Activated T-cell treated with anti-CD3 and anti-CD28 coated beads, Interleukin-2, amount 50 U/mL, for 72 hours (primary cell): ENCODE results near the gene IL32. TPM values are rescaled to one million over a fixed set of nuclear protein-coding genes. Genes with fewer than 3 reads are reported as not detected.
A peak's percentile ranks its signal among the peaks of the same experiment; 100 is the strongest.

Source experiments
- ATAC-seq, 2 donors: fragments of 150-1000 bp; cut with Tn5 transposase; replicated peaks in 1 of 2; 2 replicates each; pipeline ENCODE4 v1.10.0; 2021; ENCODE audit warnings: moderate library complexity in 2 of 2, mild to moderate bottlenecking in 1 of 2
- DNase-seq, 2 donors: peaks; one replicate each; pipeline ENCODE4 v3.0.0; 2021 to 2022; ENCODE audit warnings: mixed read lengths in 1 of 2
- H3K27ac Mint-ChIP-seq: one replicate; pipeline ENCODE4 v1.8.0; 2022; ENCODE audit warnings: mild to moderate bottlenecking, moderate library complexity, mixed read lengths
- H3K27me3 Mint-ChIP-seq: one replicate; pipeline ENCODE4 v1.8.0; 2022; ENCODE audit warnings: low read depth, mixed read lengths
- H3K36me3 Mint-ChIP-seq, 2 donors: one replicate each; pipeline ENCODE4 v1.8.0; 2022; ENCODE audit warnings: mixed read lengths in 2 of 2, mild to moderate bottlenecking in 1 of 2; ENCODE audit not compliant: insufficient read depth in 2 of 2
- H3K4me1 Mint-ChIP-seq: one replicate; pipeline ENCODE4 v1.8.0; 2022; ENCODE audit warnings: low read depth, mixed read lengths
- H3K4me3 Mint-ChIP-seq, 2 donors: one replicate each; pipeline ENCODE4 v1.8.0; 2022; ENCODE audit warnings: mild to moderate bottlenecking in 2 of 2, mixed read lengths in 2 of 2, moderate library complexity in 2 of 2
- H3K9me3 Mint-ChIP-seq, 2 donors: one replicate each; pipeline ENCODE4 v1.8.0; 2022; ENCODE audit warnings: mixed read lengths in 2 of 2
- total RNA-seq, 2 donors: library from RNA; stranded (reverse); gene quantifications; one replicate each; pipeline ENCODE4 v1.2.3, GENCODE V29; 2022

IL32 gene
- total RNA-seq, result 1,000 to 10,000 TPM; 1,427 to 2,251 TPM

DNA sequence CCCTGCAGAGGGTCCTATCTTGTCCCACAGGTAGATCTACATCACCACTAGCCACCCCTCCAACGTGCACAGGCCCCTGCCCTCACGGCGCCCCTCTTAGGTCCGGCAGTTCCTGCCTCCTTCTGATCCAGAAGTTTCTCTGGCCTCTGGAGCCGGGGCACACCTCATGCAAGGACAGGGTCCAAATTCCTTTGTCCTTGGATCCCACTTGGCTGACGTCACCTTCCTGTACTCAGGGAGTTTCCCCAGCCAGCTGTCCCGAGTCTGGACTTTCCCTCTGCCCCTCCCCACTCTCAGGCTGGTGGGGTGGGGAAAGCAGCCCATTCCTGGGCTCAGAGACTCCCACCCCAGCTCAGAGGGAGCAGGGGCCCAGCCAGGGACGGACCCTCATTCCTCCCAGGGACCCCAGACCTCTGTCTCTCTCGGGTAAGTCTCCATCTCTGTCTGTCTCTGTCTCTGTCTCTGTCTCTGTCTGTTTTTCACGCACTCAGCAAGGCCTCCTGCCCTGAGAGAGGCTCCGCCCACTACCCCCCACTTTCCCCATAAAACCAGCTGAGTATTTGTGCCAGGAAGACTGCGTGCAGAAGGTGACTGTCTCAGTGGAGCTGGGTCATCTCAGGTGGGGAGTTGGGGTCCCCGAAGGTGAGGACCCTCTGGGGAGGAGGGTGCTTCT is at the start of gene IL32:
IL32 (plus strand) TSS at position 572 of the 673 bp plus-strand sequence. CDS start 172 bp downstream, outside the sequence.
- peak; percentile 48 to 61 for ATAC-seq
- peak; percentile 70 to 85 for DNase-seq
- H3K4me3 Mint-ChIP-seq, result peak within 1 kb of the TSS; percentile 98 to 100
- no peaks in the 10 kb centered on the region for H3K27me3 Mint-ChIP-seq
- H3K4me1 Mint-ChIP-seq, result peaks cover 78% of the 10 kb centered on the region
- peak within 1 kb of the TSS; percentile 98 for H3K27ac Mint-ChIP-seq
- no peaks in the 10 kb centered on the region for H3K9me3 Mint-ChIP-seq
- H3K36me3 Mint-ChIP-seq, result peaks cover 31 to 43% of the 10 kb centered on the region in 2 donors

GRCh38 chr16:3015865-3016521 is 49.4 kb upstream of the IL32 start:
- Mint-ChIP-seq H3K9me3 (no peaks in the 10 kb centered on the region), H3K27me3 (peaks cover 17% of the 10 kb centered on the region), H3K36me3 (no peaks in the 10 kb centered on the region), H3K4me1 (peaks cover 29% of the 10 kb centered on the region), H3K4me3 (no peak overlapping the region), H3K27ac (no peak overlapping the region)
- no peak for ATAC-seq
- DNase-seq, result no peak

DNA sequence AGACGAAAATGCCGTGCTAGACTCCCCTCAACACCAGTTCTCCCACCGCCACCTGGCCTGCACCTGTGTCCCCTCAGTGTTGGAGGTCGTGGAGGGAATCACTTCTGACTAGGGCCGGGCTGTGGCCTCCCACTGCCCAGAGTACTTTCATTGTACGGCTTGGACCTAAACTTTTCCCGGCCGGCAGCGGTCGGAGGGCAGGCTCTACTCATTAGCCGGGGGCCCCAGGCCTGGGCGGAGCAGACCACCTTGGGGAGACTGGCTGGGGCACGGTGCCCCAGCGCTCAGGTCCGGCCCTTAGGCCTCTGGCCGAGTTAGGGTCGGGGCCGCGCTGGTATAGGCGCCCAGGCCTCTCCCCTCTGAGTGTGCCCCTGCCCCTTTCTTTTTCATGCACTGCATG is 48.1 kb upstream of the IL32 start:
- no peak for ATAC-seq
- Mint-ChIP-seq H3K27ac (no peak overlapping the region), H3K9me3 (no peaks in the 10 kb centered on the region), H3K4me1 (peaks cover 43% of the 10 kb centered on the region), H3K27me3 (peaks cover 17% of the 10 kb centered on the region), H3K4me3 (no peak overlapping the region), H3K36me3 (no peaks in the 10 kb centered on the region)
- no peak for DNase-seq

DNA sequence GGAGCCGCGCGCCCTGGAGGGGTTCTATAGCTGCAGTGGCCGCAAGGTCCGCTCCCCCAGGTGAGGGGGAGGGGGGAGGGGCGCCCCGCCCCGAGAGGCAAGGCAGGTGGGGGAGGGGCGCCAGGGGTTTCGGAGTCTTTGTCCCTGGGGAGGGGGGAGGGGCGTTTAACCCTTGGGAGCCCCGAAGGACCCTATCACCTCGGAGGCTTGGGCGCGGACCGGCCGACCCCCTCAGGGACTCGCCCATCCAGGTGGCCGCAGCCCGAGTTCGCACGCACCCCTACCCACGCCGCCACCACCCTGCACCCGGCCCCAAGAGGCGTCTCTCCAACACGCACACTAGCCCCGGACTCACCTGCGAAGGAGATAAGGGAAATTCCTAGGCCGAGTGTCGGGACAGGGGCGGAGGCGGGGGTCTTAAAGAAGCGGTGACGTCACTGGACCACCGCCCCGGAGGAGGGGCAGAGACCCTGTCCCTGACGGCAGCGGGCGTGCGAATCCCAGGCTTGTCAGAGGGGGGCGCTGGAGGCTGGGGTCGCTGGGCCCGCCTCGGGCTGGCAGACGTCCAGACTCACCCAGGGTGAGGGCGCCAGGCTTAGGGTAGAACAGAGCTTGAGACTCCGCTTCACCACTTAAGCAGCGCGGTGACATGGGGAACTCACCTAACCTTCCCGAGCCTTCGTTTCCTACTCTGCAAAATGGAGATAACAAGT is 47.5 kb upstream of the IL32 start, which contains the start of gene CLDN6:
CLDN6 (minus strand) TSS at position 390 of the 713 bp plus-strand sequence. CDS start 2,162 bp downstream, outside the sequence.
- peaks cover 49% of the 10 kb centered on the region for H3K4me1 Mint-ChIP-seq
- peak within 1 kb of the TSS; percentile 21 to 58 for H3K4me3 Mint-ChIP-seq
- H3K9me3 Mint-ChIP-seq, result no peaks in the 10 kb centered on the region
- peaks cover 17% of the 10 kb centered on the region for H3K27me3 Mint-ChIP-seq
- DNase-seq (peak; percentile 63 to 70), ATAC-seq (no peak)
- H3K27ac Mint-ChIP-seq, result no peak within 1 kb of the TSS
- H3K36me3 Mint-ChIP-seq, result no peaks in the 10 kb centered on the region

DNA sequence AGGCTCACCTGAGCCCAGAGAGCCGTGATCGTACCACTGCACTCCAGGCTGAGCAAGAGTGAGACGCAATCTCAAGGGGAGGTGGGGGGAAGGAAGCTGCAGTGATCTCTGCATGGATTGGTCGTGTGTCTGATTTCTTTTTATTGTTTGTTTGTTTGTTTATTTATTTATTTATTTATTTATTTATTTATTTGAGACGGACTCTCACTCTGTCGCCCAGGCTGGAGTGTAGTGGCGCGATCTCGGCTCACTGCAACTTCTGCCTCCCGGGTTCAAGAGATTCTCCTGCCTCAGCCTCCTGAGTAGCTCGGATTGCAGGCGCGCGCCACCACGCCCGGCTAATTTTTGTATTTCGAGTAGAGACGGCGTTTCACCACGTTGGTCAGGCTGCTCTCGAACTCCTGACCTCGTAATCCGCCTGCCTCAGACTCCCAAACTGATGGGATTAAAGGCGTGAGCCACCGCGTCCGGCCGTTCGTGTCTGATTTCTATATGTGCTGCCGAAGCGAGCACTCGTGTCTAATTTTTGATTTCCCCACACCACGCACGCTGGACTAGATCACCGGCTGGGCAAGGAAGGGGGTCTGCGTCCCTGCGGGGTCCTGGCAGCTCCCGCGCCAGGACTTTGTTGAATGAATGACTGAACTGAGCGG is 45.7 kb upstream of the IL32 start:
- Mint-ChIP-seq H3K27ac (peak overlapping the region; percentile 40), H3K4me1 (peaks cover 62% of the 10 kb centered on the region), H3K36me3 (no peaks in the 10 kb centered on the region), H3K4me3 (peak overlapping the region; percentile 83 to 85), H3K9me3 (no peaks in the 10 kb centered on the region), H3K27me3 (peaks cover 17% of the 10 kb centered on the region)
- ATAC-seq (no peak), DNase-seq (no peak)

- H3K4me1 Mint-ChIP-seq, result peaks cover 65% of the 10 kb centered on the region
These were observed 45.2 kb upstream of the IL32 start, which contains the start of gene TNFRSF12A for GRCh38 chr16:3020247-3020603. Gene TNFRSF12A, plus strand, starts transcription at chr16:3020368. Its CDS starts 30 bp downstream, at chr16:3020398.

GRCh38 chr16:3020604-3021448 is 44.6 kb upstream of the IL32 start:
- H3K36me3 Mint-ChIP-seq, result no peaks in the 10 kb centered on the region
- ATAC-seq, result peak; percentile 26 to 32
- peaks cover 68% of the 10 kb centered on the region for H3K4me1 Mint-ChIP-seq
- peaks cover 17% of the 10 kb centered on the region for H3K27me3 Mint-ChIP-seq
- H3K27ac Mint-ChIP-seq, result no peak overlapping the region
- peak; percentile 65 to 76 for DNase-seq
- peak overlapping the region; percentile 83 to 85 for H3K4me3 Mint-ChIP-seq
- H3K9me3 Mint-ChIP-seq, result no peaks in the 10 kb centered on the region

More at GRCh38 chr16:3020247-3020603, 45.2 kb upstream of the IL32 start, which contains the start of gene TNFRSF12A:
- Mint-ChIP-seq H3K36me3 (no peaks in the 10 kb centered on the region), H3K4me3 (peak within 1 kb of the TSS; percentile 83 to 85), H3K27me3 (peaks cover 17% of the 10 kb centered on the region), H3K9me3 (no peaks in the 10 kb centered on the region), H3K27ac (peak within 1 kb of the TSS; percentile 40)
- DNase-seq (peak; percentile 77 to 84), ATAC-seq (peak; percentile 33 to 36)

GRCh38 chr16:3021449-3022207 is 43.8 kb upstream of the IL32 start:
- peak overlapping the region; percentile 83 to 85 for H3K4me3 Mint-ChIP-seq
- H3K27ac Mint-ChIP-seq, result peak overlapping the region; percentile 68
- peaks cover 0 to 4% of the 10 kb centered on the region in 2 donors for H3K36me3 Mint-ChIP-seq
- DNase-seq, result peak; percentile 84 to 87
- peak; percentile 37 to 44 for ATAC-seq
- peaks cover 17% of the 10 kb centered on the region for H3K27me3 Mint-ChIP-seq
- H3K4me1 Mint-ChIP-seq, result peaks cover 68% of the 10 kb centered on the region
- no peaks in the 10 kb centered on the region for H3K9me3 Mint-ChIP-seq

GRCh38 chr16:3022208-3022683 is 43.2 kb upstream of the IL32 start:
- peaks cover 17% of the 10 kb centered on the region for H3K27me3 Mint-ChIP-seq
- H3K4me1 Mint-ChIP-seq, result peaks cover 68% of the 10 kb centered on the region
- peak overlapping the region; percentile 83 to 85 for H3K4me3 Mint-ChIP-seq
- no peaks in the 10 kb centered on the region for H3K9me3 Mint-ChIP-seq
- DNase-seq, result peak; percentile 91 to 94
- peak; percentile 39 to 46 for ATAC-seq
- peak overlapping the region; percentile 87 for H3K27ac Mint-ChIP-seq
- H3K36me3 Mint-ChIP-seq, result peaks cover 0 to 5% of the 10 kb centered on the region in 2 donors

- peak overlapping the region; percentile 83 to 85 for H3K4me3 Mint-ChIP-seq
- no peaks in the 10 kb centered on the region for H3K9me3 Mint-ChIP-seq
- peaks cover 68% of the 10 kb centered on the region for H3K4me1 Mint-ChIP-seq
- H3K36me3 Mint-ChIP-seq, result peaks cover 0 to 5% of the 10 kb centered on the region in 2 donors
- H3K27ac Mint-ChIP-seq, result peak overlapping the region; percentile 87
- DNase-seq (peak in 1 of 2 donors; percentile 31), ATAC-seq (no peak)
- peaks cover 17% of the 10 kb centered on the region for H3K27me3 Mint-ChIP-seq
These were observed 42.6 kb upstream of the IL32 start for GRCh38 chr16:3022684-3023414.

DNA sequence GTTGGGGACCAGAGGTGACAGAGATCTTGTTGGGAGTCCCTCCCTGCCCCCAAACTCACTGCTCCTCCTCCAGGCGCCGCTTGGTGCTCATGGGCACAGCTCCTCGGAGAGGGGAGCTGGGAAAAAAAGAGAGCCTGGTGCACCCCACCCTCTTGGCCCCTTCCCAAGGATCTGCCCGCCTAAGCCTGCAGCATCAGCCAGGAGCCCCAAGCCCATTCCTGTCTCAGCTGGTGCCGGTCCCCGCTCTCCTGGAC is 42.1 kb upstream of the IL32 start:
- Mint-ChIP-seq H3K36me3 (peaks cover 0 to 5% of the 10 kb centered on the region in 2 donors), H3K4me1 (peaks cover 67% of the 10 kb centered on the region), H3K4me3 (peak overlapping the region; percentile 83 to 85), H3K9me3 (no peaks in the 10 kb centered on the region), H3K27ac (peak overlapping the region; percentile 71), H3K27me3 (peaks cover 17% of the 10 kb centered on the region)
- ATAC-seq, result no peak
- DNase-seq, result peak in 1 of 2 donors; percentile 40
